Psoas muscle (tissue), 8 donors: ENCODE measurements around the gene RALGAPA2. TPM values are rescaled to one million over a fixed set of nuclear protein-coding genes. Genes with fewer than 3 reads are reported as not detected.

Source experiments
- ATAC-seq, 4 donors: fragments of 200-7000 bp; cut with Tn5 transposase; one replicate each; pipeline ENCODE4 v1.9.1; 2020; ENCODE audit warnings: moderate library complexity in 3 of 4, mild to moderate bottlenecking in 2 of 4
- DNase-seq, 2 donors: peaks; one replicate each; pipeline ENCODE4 v3.0.0-alpha.2; 2020
- H3K27ac ChIP-seq: fragments of 200-600 bp; one replicate; pipeline ENCODE4 v1.8.0; 2022
- H3K27me3 ChIP-seq, 3 donors: fragments of 200-600 bp in 1 of 3; one replicate each; pipeline versions ENCODE4 v1.6.1 to v1.8.0; 2013 to 2022; ENCODE audit warnings: low read length in 2 of 3, mild to moderate bottlenecking in 2 of 3, moderate library complexity in 1 of 3; ENCODE audit not compliant: insufficient read depth in 3 of 3
- H3K36me3 ChIP-seq, 2 donors: fragments of 200-600 bp in 1 of 2; one replicate each; pipeline versions ENCODE4 v1.6.1 to v1.8.0; 2013 to 2022; ENCODE audit warnings: low read depth in 1 of 2, mild to moderate bottlenecking in 1 of 2, moderate library complexity in 1 of 2; ENCODE audit not compliant: insufficient read depth in 1 of 2
- H3K4me1 ChIP-seq: fragments of 200-600 bp; one replicate; pipeline ENCODE4 v1.8.0; 2022
- H3K4me3 ChIP-seq: fragments of 200-600 bp; one replicate; pipeline ENCODE4 v1.8.0; 2022; ENCODE audit warnings: mild to moderate bottlenecking
- H3K9me3 ChIP-seq: fragments of 200-600 bp; one replicate; pipeline ENCODE4 v1.8.0; 2022
- WGBS, 3 donors: extraction: QIAGEN DNeasy Blood & Tissue Kit; methylation state at CpG; one replicate each; pipeline versions ENCODE4 v1.1.6 to v1.1.7; 2013; 5-methylcytosine and 5-hydroxymethylcytosine counted together
- intact Hi-C, 2 donors: fragments of 100-400 bp; cut with DNase I; formaldehyde crosslinking; loops; one replicate each; pipeline versions ENCODE4 v1.11.0 to v1.14.2; 2022
- polyA plus RNA-seq, 3 donors: library from polyadenylated mRNA; stranded (reverse); fragments of 200-250 nt; gene quantifications; one replicate each; pipeline ENCODE4 v1.2.3, GENCODE V29; 2013
- total RNA-seq, 4 donors: library from RNA; stranded (reverse); fragmentation: NEBNext Ultra II Directional in 2 of 4; extraction: Animal tissue kit (Norgen Biotek cat#: 25700) in 2 of 4; gene quantifications; one replicate each; pipeline versions ENCODE4 v1.2.1 to v1.2.4, GENCODE V29; 2021 to 2023
- TF ChIP-seq, protein P1 (sequence below): fragments of 200-600 bp; IDR thresholded peaks from one replicate; pipeline ENCODE4 v1.8.0; 2022; ENCODE audit warnings: antibody characterized with exemption
- donor health status: healthy with polysubstance abuse.
- donor health status: DM: no; HTN: no; CAD: no; lungs with moderate emphysema.
- donor health status: Bipolar disorder and iron deficiency.
- donor health status: healthy.
- donor health status: DM: yes; HTN: yes; CAD: no.
- donor health status: DM: no; HTN: no; CAD: no.
- donor health status: DM: no; HTN: no; CAD: no.
- donor health status: DM: yes; HTN: yes; CAD: no.

RALGAPA2 gene
- total and polyA plus RNA-seq, 7 donors: 12.2 to 75.5 (median 51.1) TPM

DNA sequence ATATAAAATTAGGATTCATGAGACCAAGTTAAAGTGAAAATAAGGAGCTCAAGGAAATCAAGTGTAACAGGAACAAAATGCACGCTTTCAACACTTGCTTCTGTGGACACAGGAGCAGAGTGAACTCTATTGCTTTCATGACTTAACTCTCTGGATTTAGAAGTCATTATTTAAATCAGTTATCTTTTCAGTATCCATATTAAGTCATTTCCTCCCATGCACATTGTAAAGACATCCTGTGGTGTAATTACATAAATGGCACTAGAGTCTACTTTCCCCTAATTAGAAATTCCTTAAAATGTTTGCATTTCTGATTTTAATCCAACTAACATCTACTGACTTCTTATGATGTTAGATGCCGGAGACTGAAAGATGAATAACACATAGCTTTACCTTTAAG, 256.5 kb downstream of the RALGAPA2 start:
- WGBS, 3 donors: 95 to 99% (median 98%) methylated on average over 2 of the region's 2 CpGs
- Histone ChIP-seq H3K27me3 (no peaks in the 10 kb centered on the region), H3K4me1 (peaks cover 12% of the 10 kb centered on the region), H3K4me3 (no peak overlapping the region), H3K27ac (no peak overlapping the region), H3K9me3 (no peaks in the 10 kb centered on the region), H3K36me3 (peaks cover 2 to 25% of the 10 kb centered on the region in 2 donors)
- ATAC-seq: no peak
- intact Hi-C loops: no loop called here
- TF ChIP-seq, protein P1, sequence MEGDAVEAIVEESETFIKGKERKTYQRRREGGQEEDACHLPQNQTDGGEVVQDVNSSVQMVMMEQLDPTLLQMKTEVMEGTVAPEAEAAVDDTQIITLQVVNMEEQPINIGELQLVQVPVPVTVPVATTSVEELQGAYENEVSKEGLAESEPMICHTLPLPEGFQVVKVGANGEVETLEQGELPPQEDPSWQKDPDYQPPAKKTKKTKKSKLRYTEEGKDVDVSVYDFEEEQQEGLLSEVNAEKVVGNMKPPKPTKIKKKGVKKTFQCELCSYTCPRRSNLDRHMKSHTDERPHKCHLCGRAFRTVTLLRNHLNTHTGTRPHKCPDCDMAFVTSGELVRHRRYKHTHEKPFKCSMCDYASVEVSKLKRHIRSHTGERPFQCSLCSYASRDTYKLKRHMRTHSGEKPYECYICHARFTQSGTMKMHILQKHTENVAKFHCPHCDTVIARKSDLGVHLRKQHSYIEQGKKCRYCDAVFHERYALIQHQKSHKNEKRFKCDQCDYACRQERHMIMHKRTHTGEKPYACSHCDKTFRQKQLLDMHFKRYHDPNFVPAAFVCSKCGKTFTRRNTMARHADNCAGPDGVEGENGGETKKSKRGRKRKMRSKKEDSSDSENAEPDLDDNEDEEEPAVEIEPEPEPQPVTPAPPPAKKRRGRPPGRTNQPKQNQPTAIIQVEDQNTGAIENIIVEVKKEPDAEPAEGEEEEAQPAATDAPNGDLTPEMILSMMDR: no peak
- DNase-seq: no peak

DNA sequence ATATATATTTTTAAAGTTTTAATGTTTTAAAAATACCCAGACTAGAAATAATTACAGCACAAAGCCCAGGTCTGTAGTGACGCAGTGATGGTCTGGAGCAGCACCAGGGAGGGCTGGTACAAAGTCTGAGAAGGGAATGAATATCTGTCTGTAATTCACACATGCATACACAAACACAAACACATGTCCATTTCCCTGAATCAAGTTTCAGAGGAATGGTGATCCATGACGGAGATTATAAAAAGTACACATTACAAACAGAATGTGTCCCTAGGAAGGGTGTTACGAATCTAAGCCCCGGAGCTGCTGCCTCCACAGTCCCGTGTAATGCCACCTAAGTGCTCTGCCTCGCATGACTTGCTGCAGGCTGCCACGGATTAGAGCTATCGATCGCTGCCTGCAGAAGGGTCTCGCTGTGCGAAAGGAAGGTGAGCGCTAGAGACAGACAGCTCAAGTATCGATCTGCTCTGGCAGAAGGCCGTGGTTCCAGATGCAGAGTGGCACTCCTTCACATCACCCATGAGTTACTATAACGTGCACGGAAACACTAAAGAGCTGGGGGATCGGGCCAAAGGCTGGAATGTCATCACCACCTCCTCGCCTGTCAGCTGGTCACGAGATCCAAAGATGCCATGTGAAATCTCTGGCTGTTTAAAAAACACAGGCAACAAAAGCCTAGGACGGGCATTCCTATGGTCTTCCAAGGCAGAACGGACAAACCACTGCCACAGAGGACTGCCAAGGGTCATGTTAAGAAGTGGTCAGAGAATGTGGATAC, 257.4 kb downstream of the RALGAPA2 start:
- TF ChIP-seq, protein P1: no peak
- DNase-seq: no peak
- WGBS, 3 donors: 74 to 84% (median 77%) methylated on average over 21 of the region's 21 CpGs
- Histone ChIP-seq H3K36me3 (peaks cover 2 to 17% of the 10 kb centered on the region in 2 donors), H3K27ac (no peak overlapping the region), H3K9me3 (no peaks in the 10 kb centered on the region), H3K4me3 (no peak overlapping the region), H3K4me1 (peaks cover 20% of the 10 kb centered on the region), H3K27me3 (no peaks in the 10 kb centered on the region)
- no peak for ATAC-seq
- intact Hi-C loops: no loop called here

DNA sequence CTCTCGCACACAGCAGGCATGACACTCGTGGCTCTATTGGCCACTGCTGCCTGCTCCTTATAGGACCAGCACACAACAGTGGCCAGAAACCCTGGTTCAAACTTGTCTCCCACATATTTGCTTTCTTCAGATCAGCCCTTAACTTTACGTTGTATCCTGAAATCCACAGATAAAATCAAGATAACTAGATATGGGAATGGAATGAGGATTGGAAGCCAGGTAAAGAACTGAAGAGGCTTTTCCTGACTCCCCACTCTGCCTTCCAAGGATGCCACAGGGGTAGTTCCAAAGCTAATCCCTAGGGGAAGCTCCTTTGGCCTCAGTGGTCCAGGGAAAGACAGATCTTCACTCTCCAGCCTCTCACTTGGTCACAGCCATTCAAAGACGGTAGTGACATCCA, 258.1 kb downstream of the RALGAPA2 start:
- no peak overlapping the region for H3K27ac ChIP-seq
- TF ChIP-seq, protein P1: no peak

DNA sequence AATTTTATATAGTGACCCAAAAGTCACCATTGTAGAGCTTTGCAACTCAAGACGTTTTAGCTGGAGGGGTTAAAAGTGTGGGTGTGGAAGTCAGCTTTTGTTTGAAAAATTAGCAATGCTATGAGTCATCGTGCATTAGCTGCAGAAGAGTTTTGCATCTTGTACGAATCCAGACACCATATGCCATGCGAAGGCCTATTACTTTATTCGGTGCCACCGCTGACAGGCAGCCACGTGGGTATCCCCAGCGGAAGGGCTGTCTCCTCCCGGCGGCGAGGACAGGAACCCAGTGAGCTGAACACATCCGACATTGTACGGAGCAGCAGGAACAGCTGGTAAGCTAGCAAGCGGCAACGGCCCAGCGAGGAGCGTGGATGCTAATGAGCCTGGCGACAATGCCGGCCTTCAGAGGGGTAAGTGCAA, 260.2 kb downstream of the RALGAPA2 start:
- TF ChIP-seq, protein P1: no peak
- no peak overlapping the region for H3K4me3 ChIP-seq
- DNase-seq: peak; percentile 64 to 79
- peak; percentile 72 to 87 (median 83) for ATAC-seq
- H3K27me3 ChIP-seq: no peaks in the 10 kb centered on the region
- H3K36me3 ChIP-seq: peaks cover 2 to 5% of the 10 kb centered on the region in 2 donors
- WGBS, 3 donors: 17 to 31% (median 26%) methylated on average over 19 of the region's 19 CpGs
- intact Hi-C loops: no loop called here
- H3K9me3 ChIP-seq: no peaks in the 10 kb centered on the region
- peaks cover 20% of the 10 kb centered on the region for H3K4me1 ChIP-seq
- H3K27ac ChIP-seq: no peak overlapping the region

More for the DNA sequence above, 258.1 kb downstream of the RALGAPA2 start:
- H3K36me3 ChIP-seq: peaks cover 2 to 13% of the 10 kb centered on the region in 2 donors
- intact Hi-C loops: no loop called here
- DNase-seq (no peak), ATAC-seq (no peak)
- H3K27me3 ChIP-seq: no peaks in the 10 kb centered on the region
- WGBS, 3 donors: 81 to 91% (median 87%) methylated on average over 4 of the region's 4 CpGs
- no peak overlapping the region for H3K4me3 ChIP-seq
- H3K9me3 ChIP-seq: no peaks in the 10 kb centered on the region
- peaks cover 20% of the 10 kb centered on the region for H3K4me1 ChIP-seq
